H1 (cell line): ENCODE results near the gene RELN. TPM values are rescaled to one million over a fixed set of nuclear protein-coding genes. Genes with fewer than 3 reads are reported as not detected.

Experiments used
- CTCF ChIA-PET: fragments of 300-600 bp; sonication (Branson Sonifier 250); formaldehyde crosslinking; loops from one replicate; lab custom pipeline; 2021; ENCODE audit not compliant: partially characterized antibody; lab: Charles Lee
- POLR2A ChIA-PET: fragments of 300-600 bp; sonication (Branson Sonifier 250); formaldehyde crosslinking; loops from one replicate; lab custom pipeline; 2021; ENCODE audit warnings: inconsistent platforms; ENCODE audit not compliant: partially characterized antibody; lab: Charles Lee
- DNase-seq, 2 experiments: peaks; one replicate each; pipeline versions ENCODE4 v3.0.0 to v3.0.0-alpha.2; 2010 to 2022; ENCODE audit warnings: low spot score in 2 of 2, low read depth in 1 of 2, mixed read lengths in 1 of 2
- FAIRE-seq: peaks from 2 replicates; lab custom pipeline; 2011; peaks lifted over from hg19 to GRCh38; lab: Jason Lieb, UNC
- H2AFZ ChIP-seq: 2 replicates; pipeline ENCODE4 v1.8.1; 2012; ENCODE audit warnings: low read length, inconsistent platforms
- H2AK5ac ChIP-seq: 2 replicates; pipeline ENCODE4 v1.6.1; 2013; ENCODE audit warnings: low read depth, low read length
- H2BK120ac ChIP-seq: replicated peaks from 2 replicates; pipeline ENCODE3; 2013; ENCODE audit warnings: low read depth, low read length, inconsistent platforms
- H2BK12ac ChIP-seq: 2 replicates; pipeline ENCODE4 v1.6.1; 2013; ENCODE audit warnings: low read depth, low read length
- H2BK15ac ChIP-seq: 2 replicates; pipeline ENCODE4 v1.6.1; 2013; ENCODE audit warnings: low read length
- H2BK20ac ChIP-seq: 2 replicates; pipeline ENCODE4 v1.6.1; 2013; ENCODE audit warnings: low read length
- H2BK5ac ChIP-seq: 2 replicates; pipeline ENCODE4 v1.6.1; 2013; ENCODE audit warnings: low read depth, low read length
- H3K14ac ChIP-seq: 2 replicates; pipeline ENCODE4 v1.6.1; 2013; ENCODE audit warnings: inconsistent platforms; ENCODE audit not compliant: insufficient read length
- H3K18ac ChIP-seq: 2 replicates; pipeline ENCODE4 v1.6.1; 2013; ENCODE audit warnings: low read length; ENCODE audit errors: extremely low read depth
- H3K23ac ChIP-seq: 2 replicates; pipeline ENCODE4 v1.6.1; 2013; ENCODE audit warnings: inconsistent platforms; ENCODE audit not compliant: insufficient read length
- H3K23me2 ChIP-seq: 2 replicates; pipeline ENCODE4 v1.6.1; 2013; ENCODE audit warnings: low read depth, low read length
- H3K27ac ChIP-seq: 2 replicates; pipeline ENCODE4 v1.6.1; 2011; ENCODE audit warnings: low read depth, low read length, inconsistent platforms
- H3K27me3 ChIP-seq, 4 experiments: replicated peaks in 1 of 4; 1 replicate in 1 of 4; 2 replicates in 3 of 4; pipeline versions ENCODE4 v1.6.1 to v1.8.1; 2011 to 2013; ENCODE audit warnings: low read length in 3 of 4, mild to moderate bottlenecking in 3 of 4, inconsistent platforms in 2 of 4, mixed read lengths in 2 of 4, moderate library complexity in 1 of 4; ENCODE audit not compliant: control insufficient read depth in 3 of 4, insufficient read depth in 3 of 4; ENCODE audit errors: extremely low read depth in 1 of 4
- H3K36me3 ChIP-seq, 4 experiments: 2 replicates each; pipeline versions ENCODE4 v1.6.1 to v1.8.1; 2011 to 2013; ENCODE audit warnings: mild to moderate bottlenecking in 4 of 4, low read length in 3 of 4, moderate library complexity in 2 of 4, control low read depth in 1 of 4, inconsistent platforms in 1 of 4; ENCODE audit not compliant: insufficient read depth in 4 of 4, control insufficient read depth in 2 of 4
- H3K4ac ChIP-seq: replicated peaks from 2 replicates; pipeline ENCODE3; 2013; ENCODE audit warnings: low read length, low read depth, mixed read lengths, inconsistent platforms; ENCODE audit not compliant: insufficient read length
- H3K4me1 ChIP-seq, 4 experiments: replicated peaks in 1 of 4; 1 replicate in 1 of 4; 2 replicates in 3 of 4; pipeline versions ENCODE4 v1.6.1 to v1.8.1; 2011 to 2013; ENCODE audit warnings: low read length in 3 of 4, inconsistent platforms in 2 of 4, mixed read lengths in 1 of 4; ENCODE audit not compliant: insufficient read depth in 4 of 4, control insufficient read depth in 3 of 4
- H3K4me2 ChIP-seq, 2 experiments: 2 replicates each; pipeline versions ENCODE4 v1.6.1 to v1.8.1; 2011 to 2013; ENCODE audit warnings: low read depth in 2 of 2, low read length in 2 of 2, control low read depth in 1 of 2, inconsistent platforms in 1 of 2, mild to moderate bottlenecking in 1 of 2; ENCODE audit not compliant: insufficient read depth in 1 of 2
- H3K4me3 ChIP-seq, 4 experiments: fragments of 200-600, 300-600 bp in 1 of 4; sonication (generic), shearing (Covaris generic), sonication (Bioruptor Twin) in 1 of 4; 2 replicates each; pipeline versions ENCODE4 v1.5.1 to v1.8.1; 2011 to 2016; ENCODE audit warnings: low read length in 4 of 4, low read depth in 3 of 4, control low read depth in 2 of 4, inconsistent platforms in 2 of 4, mild to moderate bottlenecking in 2 of 4, mixed read lengths in 1 of 4, moderate library complexity in 1 of 4; ENCODE audit not compliant: insufficient read depth in 2 of 4; ENCODE audit errors: extremely low read depth in 1 of 4
- H3K56ac ChIP-seq: replicated peaks from 2 replicates; pipeline ENCODE3; 2013; ENCODE audit warnings: low read depth, mild to moderate bottlenecking, mixed read lengths, low read length, inconsistent platforms; ENCODE audit not compliant: insufficient read length
- H3K79me1 ChIP-seq: 2 replicates; pipeline ENCODE4 v1.6.1; 2013; ENCODE audit warnings: low read depth, low read length, control low read depth
- H3K79me2 ChIP-seq, 2 experiments: 2 replicates each; pipeline versions ENCODE4 v1.6.1 to v1.8.1; 2012 to 2013; ENCODE audit warnings: low read length in 2 of 2, mild to moderate bottlenecking in 2 of 2, inconsistent platforms in 1 of 2; ENCODE audit not compliant: insufficient read depth in 2 of 2, control insufficient read depth in 1 of 2
- H3K9ac ChIP-seq, 4 experiments: replicated peaks in 1 of 4; 1 replicate in 1 of 4; 2 replicates in 3 of 4; pipeline versions ENCODE4 v1.6.1 to v1.8.1; 2011 to 2013; ENCODE audit warnings: low read depth in 3 of 4, low read length in 3 of 4, control low read depth in 2 of 4, mild to moderate bottlenecking in 2 of 4, moderate library complexity in 2 of 4, inconsistent platforms in 1 of 4; ENCODE audit errors: extremely low read depth in 1 of 4
- H3K9me3 ChIP-seq, 2 experiments: 2 replicates each; pipeline versions ENCODE4 v1.6.1 to v1.8.1; 2012 to 2013; ENCODE audit warnings: mild to moderate bottlenecking in 2 of 2, moderate library complexity in 2 of 2, control low read depth in 1 of 2, inconsistent platforms in 1 of 2, low read depth in 1 of 2, low read length in 1 of 2, mixed read lengths in 1 of 2; ENCODE audit not compliant: insufficient read depth in 2 of 2
- H4K20me1 ChIP-seq, 2 experiments: replicated peaks in 1 of 2; 2 replicates each; pipeline versions ENCODE3 to v1.8.1; 2011 to 2013; ENCODE audit warnings: inconsistent platforms in 2 of 2, low read length in 2 of 2, mild to moderate bottlenecking in 1 of 2; ENCODE audit not compliant: insufficient read depth in 2 of 2, control insufficient read depth in 1 of 2
- H4K5ac ChIP-seq: 2 replicates; pipeline ENCODE4 v1.6.1; 2013; ENCODE audit warnings: low read length, low read depth, mixed read lengths, inconsistent platforms; ENCODE audit not compliant: insufficient read length
- H4K8ac ChIP-seq: 2 replicates; pipeline ENCODE4 v1.8.0; 2013; ENCODE audit warnings: mild to moderate bottlenecking, moderate library complexity, low read length, inconsistent platforms; ENCODE audit not compliant: insufficient read depth; ENCODE audit errors: extremely low read depth
- H4K91ac ChIP-seq: replicated peaks from 2 replicates; pipeline ENCODE3; 2013; ENCODE audit warnings: low read length, mixed read lengths, inconsistent platforms; ENCODE audit not compliant: insufficient read length
- CBX5 ChIP-seq: fragments of 300-800, 300-1000 bp; sonication (generic); IDR thresholded peaks from 2 replicates; pipeline ENCODE4 v1.7.1; 2016; ENCODE audit warnings: antibody characterized with exemption, low read length, low read depth
- CBX8 ChIP-seq: fragments of 300-800, 300-1000 bp; sonication (generic); IDR thresholded peaks from 2 replicates; pipeline ENCODE4 v1.7.1; 2016; ENCODE audit warnings: low read depth, low read length, borderline replicate concordance
- CEBPB ChIP-seq: IDR thresholded peaks from 2 replicates; pipeline ENCODE4 v1.6.1; 2012; ENCODE audit warnings: low read depth, low read length
- GTF2F1 ChIP-seq: IDR thresholded peaks from 2 replicates; pipeline ENCODE4 v1.6.1; 2012; ENCODE audit warnings: low read depth, low read length, improper control_type of control experiment, borderline replicate concordance
- KDM5A ChIP-seq: fragments of 200-600 bp; IDR thresholded peaks from 2 replicates; pipeline ENCODE4 v1.7.1; 2012; ENCODE audit warnings: mild to moderate bottlenecking, low read length, inconsistent platforms, mixed read lengths
- POU5F1 ChIP-seq: IDR thresholded peaks from 2 replicates; pipeline ENCODE4 v1.6.1; 2011; ENCODE audit warnings: low read depth, mild to moderate bottlenecking, low read length, moderate library complexity
- SIN3A ChIP-seq, 2 experiments: IDR thresholded peaks in 1 of 2; conservative IDR thresholded peaks in 1 of 2; 2 replicates each; pipeline ENCODE4 v1.6.1; 2011 to 2012; ENCODE audit warnings: low read length in 2 of 2, improper control_type of control experiment in 1 of 2, low read depth in 1 of 2, mild to moderate bottlenecking in 1 of 2
- SIRT6 ChIP-seq: IDR thresholded peaks from one replicate; pipeline ENCODE4 v1.7.1; 2012; ENCODE audit warnings: low read length, inconsistent platforms
- WGBS, 2 experiments: shearing (Covaris generic) in 1 of 2; methylation state at CpG; one replicate each; pipeline versions ENCODE4 v1.1.6 to v1.1.7; 2013 to 2015; ENCODE audit warnings: low lambda C conversion rate in 2 of 2, mixed read lengths in 2 of 2, inconsistent platforms in 1 of 2, low coverage in 1 of 2, missing lambda C conversion rate in 1 of 2; ENCODE audit not compliant: insufficient replicate concordance in 2 of 2, insufficient coverage in 1 of 2, insufficient read length in 1 of 2; ENCODE audit errors: extremely low coverage in 1 of 2, missing lambda C conversion rate in 1 of 2; 5-methylcytosine and 5-hydroxymethylcytosine counted together
- polyA plus RNA-seq, 7 experiments: library from polyadenylated mRNA; depleted of rRNA in 3 of 7; stranded (reverse) in 5 of 7; unstranded in 2 of 7; fragments of >200 nt in 5 of 7; fragments of 200-250 nt in 2 of 7; gene quantifications; 1 replicate in 5 of 7; 2 replicates in 1 of 7; 4 replicates in 1 of 7; pipeline versions ENCODE4 v1.2.1 to v1.2.3, GENCODE V29; 2011 to 2013; ENCODE audit warnings: missing spikeins in 2 of 7, mixed read lengths in 2 of 7
- total RNA-seq: library from RNA; stranded (reverse); fragmentation: NEBNext Ultra II Directional; extraction: Animal tissue kit (Norgen Biotek cat#: 25700); gene quantifications from 2 replicates; pipeline ENCODE4 v1.2.1, GENCODE V29; 2021
- TF ChIP-seq, protein P1 (sequence below): IDR thresholded peaks from 2 replicates; pipeline ENCODE4 v1.6.1; 2012; ENCODE audit warnings: low read length, inconsistent platforms
- TF ChIP-seq, protein P2 (sequence below): IDR thresholded peaks from 2 replicates; pipeline ENCODE4 v1.6.1; 2011; ENCODE audit warnings: low read length, improper control_type of control experiment

RELN gene
- total and polyA plus RNA-seq, 2 of the 8 experiments (the other 6 are each of a cell fraction or from before 2014, with no cell fraction given), result 0.03 to 0.07 TPM

DNA sequence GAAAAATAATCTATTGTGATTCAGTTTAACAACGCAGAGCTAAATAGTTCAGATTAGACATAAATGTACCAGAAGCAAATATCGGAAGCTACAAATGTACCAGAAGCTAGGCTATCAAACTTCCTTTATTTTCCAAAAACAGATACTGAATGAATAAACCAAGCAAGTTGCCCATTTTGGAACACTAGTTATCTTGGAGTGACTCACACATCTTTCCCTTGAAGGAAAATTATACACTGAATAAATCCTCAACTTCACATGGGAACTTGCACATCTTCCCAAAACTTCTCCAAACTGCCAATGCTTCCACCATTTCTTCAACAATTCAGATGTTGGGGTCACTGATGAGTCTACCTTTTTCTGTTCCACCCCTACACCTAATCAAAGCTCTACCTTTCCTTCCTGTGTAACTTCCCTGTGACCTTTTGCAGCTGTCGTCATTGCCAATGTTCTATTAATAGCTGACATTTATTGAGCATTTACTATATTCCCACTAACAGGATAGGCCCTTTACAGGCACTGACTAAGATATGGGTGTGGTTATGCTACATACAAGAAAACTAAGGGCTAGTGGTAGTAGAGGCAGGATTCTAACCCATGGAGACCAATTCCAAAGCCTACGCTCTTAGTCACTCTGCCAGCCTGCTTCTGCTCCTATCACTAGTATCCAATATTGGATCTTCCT lies 22.7 kb downstream of the RELN start:
- DNase-seq, result no peak
- Histone ChIP-seq H2BK20ac (no peak overlapping the region), H3K14ac (no peak overlapping the region), H2BK12ac (no peak overlapping the region), H2BK15ac (no peak overlapping the region), H4K5ac (no peak overlapping the region), H2AK5ac (no peak overlapping the region), H3K18ac (no peak overlapping the region), H3K4me2 (no peak overlapping the region), H3K23ac (no peak overlapping the region), H2AFZ (no peak overlapping the region), H3K9ac (no peak overlapping the region), H3K4me3 (no peak overlapping the region), H4K91ac (no peak overlapping the region), H2BK5ac (no peak overlapping the region), H3K23me2 (no peaks in the 10 kb centered on the region), H3K79me1 (no peaks in the 10 kb centered on the region), H3K36me3 (no peaks in the 10 kb centered on the region), H3K56ac (no peak overlapping the region), H3K9me3 (no peaks in the 10 kb centered on the region), H3K79me2 (no peaks in the 10 kb centered on the region), H4K20me1 (no peaks in the 10 kb centered on the region), H3K4me1 (peaks cover 0 to 6% (median 0%) of the 10 kb centered on the region in 4 experiments; a peak in 4 of 7 replicates), H3K4ac (no peak overlapping the region), H4K8ac (no peak overlapping the region), H3K27me3 (no peaks in the 10 kb centered on the region), H3K27ac (no peak overlapping the region), H2BK120ac (no peak overlapping the region)
- 92% methylated on average over 4 of the region's 4 CpGs; no CpG with 5 or more reads in 1 of the 2 experiments for WGBS, 2 experiments
- no peak for FAIRE-seq
- POLR2A ChIA-PET, result no interaction called here
- CTCF ChIA-PET, result interaction anchor here (0.7 kb wide), 1 partner anchor 67 kb away, joined by 3 read pairs; no protein-coding TSS in a partner anchor
- TF ChIP-seq CBX8, result no peak
- TF ChIP-seq GTF2F1, result no peak
- TF ChIP-seq CEBPB, result no peak
- TF ChIP-seq, protein P1, sequence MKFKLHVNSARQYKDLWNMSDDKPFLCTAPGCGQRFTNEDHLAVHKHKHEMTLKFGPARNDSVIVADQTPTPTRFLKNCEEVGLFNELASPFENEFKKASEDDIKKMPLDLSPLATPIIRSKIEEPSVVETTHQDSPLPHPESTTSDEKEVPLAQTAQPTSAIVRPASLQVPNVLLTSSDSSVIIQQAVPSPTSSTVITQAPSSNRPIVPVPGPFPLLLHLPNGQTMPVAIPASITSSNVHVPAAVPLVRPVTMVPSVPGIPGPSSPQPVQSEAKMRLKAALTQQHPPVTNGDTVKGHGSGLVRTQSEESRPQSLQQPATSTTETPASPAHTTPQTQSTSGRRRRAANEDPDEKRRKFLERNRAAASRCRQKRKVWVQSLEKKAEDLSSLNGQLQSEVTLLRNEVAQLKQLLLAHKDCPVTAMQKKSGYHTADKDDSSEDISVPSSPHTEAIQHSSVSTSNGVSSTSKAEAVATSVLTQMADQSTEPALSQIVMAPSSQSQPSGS, result no peak
- no peak for TF ChIP-seq POU5F1
- TF ChIP-seq CBX5, result no peak
- TF ChIP-seq SIRT6, result no peak
- no peak for TF ChIP-seq KDM5A
- TF ChIP-seq, protein P2, sequence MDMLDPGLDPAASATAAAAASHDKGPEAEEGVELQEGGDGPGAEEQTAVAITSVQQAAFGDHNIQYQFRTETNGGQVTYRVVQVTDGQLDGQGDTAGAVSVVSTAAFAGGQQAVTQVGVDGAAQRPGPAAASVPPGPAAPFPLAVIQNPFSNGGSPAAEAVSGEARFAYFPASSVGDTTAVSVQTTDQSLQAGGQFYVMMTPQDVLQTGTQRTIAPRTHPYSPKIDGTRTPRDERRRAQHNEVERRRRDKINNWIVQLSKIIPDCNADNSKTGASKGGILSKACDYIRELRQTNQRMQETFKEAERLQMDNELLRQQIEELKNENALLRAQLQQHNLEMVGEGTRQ, result no peak
- no peak for TF ChIP-seq SIN3A (conservative IDR thresholded peaks at IDR 0.05 in 1 of 2, IDR thresholded peaks at IDR 0.05 in 1 of 2; ENCODE audit: low read depth in 1 of 2, low read length in 2 of 2)
